ENCODE data around the gene SNX30. TPM values are rescaled to one million over a fixed set of nuclear protein-coding genes. Genes with fewer than 3 reads are reported as not detected.

Gene SNX30
- total RNA-seq, 2 experiments from 2014 or later, result 3.8 to 3.9 TPM

GRCh38 chr9:112866662-112867274 is 116.2 kb downstream of the SNX30 start:
- intact Hi-C loops (cut with micrococcal nuclease), result no loop called here
- H3K27me3 Mint-ChIP-seq, result no peaks in the 10 kb centered on the region
- ATAC-seq (no peak), DNase-seq (no peak)
- peaks cover 8% of the 10 kb centered on the region for H3K36me3 Mint-ChIP-seq (ENCODE audit: low read depth)
- TF ChIP-seq, protein P1, sequence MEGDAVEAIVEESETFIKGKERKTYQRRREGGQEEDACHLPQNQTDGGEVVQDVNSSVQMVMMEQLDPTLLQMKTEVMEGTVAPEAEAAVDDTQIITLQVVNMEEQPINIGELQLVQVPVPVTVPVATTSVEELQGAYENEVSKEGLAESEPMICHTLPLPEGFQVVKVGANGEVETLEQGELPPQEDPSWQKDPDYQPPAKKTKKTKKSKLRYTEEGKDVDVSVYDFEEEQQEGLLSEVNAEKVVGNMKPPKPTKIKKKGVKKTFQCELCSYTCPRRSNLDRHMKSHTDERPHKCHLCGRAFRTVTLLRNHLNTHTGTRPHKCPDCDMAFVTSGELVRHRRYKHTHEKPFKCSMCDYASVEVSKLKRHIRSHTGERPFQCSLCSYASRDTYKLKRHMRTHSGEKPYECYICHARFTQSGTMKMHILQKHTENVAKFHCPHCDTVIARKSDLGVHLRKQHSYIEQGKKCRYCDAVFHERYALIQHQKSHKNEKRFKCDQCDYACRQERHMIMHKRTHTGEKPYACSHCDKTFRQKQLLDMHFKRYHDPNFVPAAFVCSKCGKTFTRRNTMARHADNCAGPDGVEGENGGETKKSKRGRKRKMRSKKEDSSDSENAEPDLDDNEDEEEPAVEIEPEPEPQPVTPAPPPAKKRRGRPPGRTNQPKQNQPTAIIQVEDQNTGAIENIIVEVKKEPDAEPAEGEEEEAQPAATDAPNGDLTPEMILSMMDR (IDR thresholded peaks at IDR 0.05), result no peak
- CTCF ChIA-PET, result interaction anchor here (3.1 kb wide), 1 partner anchor 36 kb away, joined by 15 read pairs; no protein-coding TSS in a partner anchor
- POLR2A ChIA-PET, result no interaction called here
- H3K27ac Mint-ChIP-seq, result no peak overlapping the region
- no peak overlapping the region for H3K4me3 Mint-ChIP-seq
- no peaks in the 10 kb centered on the region for H3K9me3 Mint-ChIP-seq
- peaks cover 20% of the 10 kb centered on the region for H3K4me1 Mint-ChIP-seq (ENCODE audit: low read depth)

GRCh38 chr9:112867275-112867991 is 116.9 kb downstream of the SNX30 start:
- Mint-ChIP-seq H3K27ac (no peak overlapping the region), H3K4me3 (no peak overlapping the region), H3K36me3 (ENCODE audit: low read depth) (peaks cover 8% of the 10 kb centered on the region), H3K4me1 (ENCODE audit: low read depth) (peaks cover 19% of the 10 kb centered on the region), H3K9me3 (no peaks in the 10 kb centered on the region), H3K27me3 (no peaks in the 10 kb centered on the region)
- TF ChIP-seq, protein P1 (IDR thresholded peaks at IDR 0.05), result no peak
- DNase-seq (peak; percentile 57), ATAC-seq (peak; percentile 88)
- POLR2A ChIA-PET, result no interaction called here
- CTCF ChIA-PET, result interaction anchor here (3.1 kb wide), 1 partner anchor 36 kb away, joined by 15 read pairs; no protein-coding TSS in a partner anchor
- intact Hi-C loops (cut with micrococcal nuclease), result no loop called here

- no peak overlapping the region for H3K27ac Mint-ChIP-seq
Observed at GRCh38 chr9:112868461-112868860, 117.9 kb downstream of the SNX30 start.

GRCh38 chr9:112869041-112869529 is 118.5 kb downstream of the SNX30 start:
- no peak for ATAC-seq
- Mint-ChIP-seq H3K36me3 (ENCODE audit: low read depth) (peaks cover 8% of the 10 kb centered on the region), H3K4me3 (no peak overlapping the region), H3K27ac (no peak overlapping the region), H3K4me1 (ENCODE audit: low read depth) (peaks cover 10% of the 10 kb centered on the region), H3K27me3 (no peaks in the 10 kb centered on the region), H3K9me3 (no peaks in the 10 kb centered on the region)
- ChIA-PET CTCF (interaction anchor here (1.0 to 3.1 kb wide), 2 partner anchors 13 to 34 kb away, joined by 3 to 15 read pairs; no protein-coding TSS in a partner anchor), POLR2A (no interaction called here)
- TF ChIP-seq, protein P1 (IDR thresholded peaks at IDR 0.05), result no peak
- no peak for DNase-seq
- intact Hi-C loops (cut with micrococcal nuclease), result no loop called here

More at GRCh38 chr9:112868461-112868860, 117.9 kb downstream of the SNX30 start:
- DNase-seq (no peak), ATAC-seq (no peak)
- H3K36me3 Mint-ChIP-seq (ENCODE audit: low read depth), result peaks cover 8% of the 10 kb centered on the region
- no peak overlapping the region for H3K4me3 Mint-ChIP-seq
- no peaks in the 10 kb centered on the region for H3K9me3 Mint-ChIP-seq
- no peaks in the 10 kb centered on the region for H3K27me3 Mint-ChIP-seq
- intact Hi-C loops (cut with micrococcal nuclease), result no loop called here
- TF ChIP-seq, protein P1 (IDR thresholded peaks at IDR 0.05), result no peak
- ChIA-PET POLR2A (no interaction called here), CTCF (interaction anchor here (0.6 to 3.1 kb wide), 2 partner anchors 23 to 35 kb away, joined by 3 to 15 read pairs; no protein-coding TSS in a partner anchor)
- peaks cover 16% of the 10 kb centered on the region for H3K4me1 Mint-ChIP-seq (ENCODE audit: low read depth)

GRCh38 chr9:112869917-112870316 is 119.4 kb downstream of the SNX30 start:
- intact Hi-C loops (cut with micrococcal nuclease), result no loop called here
- H3K4me1 Mint-ChIP-seq (ENCODE audit: low read depth), result peaks cover 10% of the 10 kb centered on the region
- H3K27me3 Mint-ChIP-seq, result no peaks in the 10 kb centered on the region
- CTCF ChIA-PET, result interaction anchor here (1.0 to 3.1 kb wide), 2 partner anchors 12 to 33 kb away, joined by 3 to 15 read pairs; no protein-coding TSS in a partner anchor
- TF ChIP-seq, protein P1 (IDR thresholded peaks at IDR 0.05), result no peak
- ATAC-seq (no peak), DNase-seq (no peak)
- H3K4me3 Mint-ChIP-seq, result no peak overlapping the region
- no peak overlapping the region for H3K27ac Mint-ChIP-seq
- POLR2A ChIA-PET, result no interaction called here
- no peaks in the 10 kb centered on the region for H3K9me3 Mint-ChIP-seq
- H3K36me3 Mint-ChIP-seq (ENCODE audit: low read depth), result peaks cover 8% of the 10 kb centered on the region

Data from activated CD8-positive, alpha-beta T cell treated with anti-CD3 and anti-CD28 coated beads for 36 hours (primary cell).